SU-DHL-6 (cell line): ENCODE results near the gene EPSTI1.
"Not testable (repeated sequence)": the region's sequence is repeated elsewhere in the genome, so short reads cannot be mapped to it uniquely, and the experiment has no call there.

Source experiments
- H2AFZ ChIP-seq: fragments of 200-600 bp; sonication (generic); 2 replicates; pipeline ENCODE4 v1.6.1; 2014; ENCODE audit warnings: low read depth, mild to moderate bottlenecking, moderate library complexity, mixed read lengths, antibody characterized with exemption, low read length; ENCODE audit not compliant: severe bottlenecking
- H3F3A ChIP-seq: fragments of 200-600 bp; shearing (Covaris generic); 2 replicates; pipeline ENCODE4 v1.6.0; 2016; ENCODE audit warnings: antibody characterized with exemption, mild to moderate bottlenecking; ENCODE audit not compliant: insufficient read depth
- H3K27ac ChIP-seq: fragments of 200-600 bp; sonication (generic); 2 replicates; pipeline ENCODE4 v1.5.1; 2016; ENCODE audit warnings: low read depth, mild to moderate bottlenecking, low read length, moderate library complexity, mixed read lengths
- H3K27me3 ChIP-seq: fragments of 200-600 bp; sonication (generic), shearing (Covaris generic); 2 replicates; pipeline ENCODE4 v1.6.0; 2014; ENCODE audit warnings: mild to moderate bottlenecking, low read length
- H3K36me3 ChIP-seq: fragments of 200-600 bp; sonication (generic); 2 replicates; pipeline ENCODE4 v1.6.1; 2014; ENCODE audit warnings: mild to moderate bottlenecking, low read length, mixed read lengths
- H3K4me2 ChIP-seq: fragments of 300-600, 200-600 bp; shearing (Covaris generic), sonication (generic); 2 replicates; pipeline ENCODE4 v1.6.0; 2014; ENCODE audit warnings: low read length, low read depth, mild to moderate bottlenecking; ENCODE audit not compliant: poor library complexity, severe bottlenecking
- H3K4me3 ChIP-seq: fragments of 200-600 bp; sonication (generic); 2 replicates; pipeline ENCODE4 v1.5.1; 2014; ENCODE audit warnings: antibody characterized with exemption, low read length, mild to moderate bottlenecking, mixed read lengths; ENCODE audit not compliant: insufficient read depth, poor library complexity, severe bottlenecking
- H3K79me2 ChIP-seq: fragments of 200-600 bp; sonication (generic); 2 replicates; pipeline ENCODE4 v1.6.1; 2014; ENCODE audit warnings: mild to moderate bottlenecking, low read length, moderate library complexity; ENCODE audit not compliant: insufficient read depth
- H3K9ac ChIP-seq: fragments of 200-600 bp; sonication (generic); 2 replicates; pipeline ENCODE4 v1.7.0; 2014; ENCODE audit warnings: mild to moderate bottlenecking, low read length
- H3K9me2 ChIP-seq: fragments of 200-600 bp; sonication (generic); replicated peaks from 2 replicates; pipeline ENCODE4 v1.6.1; 2014; ENCODE audit warnings: low read length; ENCODE audit not compliant: insufficient read depth
- H3K9me3 ChIP-seq: fragments of 200-600 bp; sonication (generic); 2 replicates; pipeline ENCODE4 v1.6.1; 2014; ENCODE audit warnings: low read length, mixed read lengths; ENCODE audit not compliant: insufficient read depth
- H4K20me1 ChIP-seq: fragments of 200-600 bp; sonication (generic); 2 replicates; pipeline ENCODE4 v1.6.1; 2014; ENCODE audit warnings: low read depth, mild to moderate bottlenecking, antibody characterized with exemption, low read length, moderate library complexity, mixed read lengths
- CTCF ChIP-seq: fragments of 200-600 bp; sonication (generic); IDR thresholded peaks from one replicate; pipeline ENCODE4 v1.5.1; 2017; ENCODE audit warnings: antibody characterized with exemption, mild to moderate bottlenecking, low read length, moderate library complexity; ENCODE audit not compliant: insufficient read depth, poor library complexity, severe bottlenecking
- EZH2phosphoT487 ChIP-seq: fragments of 200-600 bp; sonication (generic), shearing (Covaris generic); conservative IDR thresholded peaks from 2 replicates; pipeline ENCODE4 v1.6.1; 2018; ENCODE audit warnings: mild to moderate bottlenecking, antibody characterized with exemption, low read length, moderate library complexity, mixed read lengths

EPSTI1 gene

GRCh38 chr13:42867232-42867631 is 124.8 kb downstream of the EPSTI1 start:
- Histone ChIP-seq H3K27me3 (no peaks in the 10 kb centered on the region), H3K9ac (no peak overlapping the region), H2AFZ (no peak overlapping the region), H3F3A (no peaks in the 10 kb centered on the region), H3K79me2 (no peaks in the 10 kb centered on the region), H4K20me1 (no peaks in the 10 kb centered on the region), H3K4me2 (no peak overlapping the region), H3K9me2 (no peaks in the 10 kb centered on the region), H3K36me3 (no peaks in the 10 kb centered on the region), H3K27ac (no peak overlapping the region), H3K4me3 (no peak overlapping the region), H3K9me3 (no peaks in the 10 kb centered on the region)
- TF ChIP-seq EZH2phosphoT487 (no peak), CTCF (no peak)

- Histone ChIP-seq H3K9ac (no peak overlapping the region), H3F3A (no peaks in the 10 kb centered on the region), H3K4me3 (no peak overlapping the region), H3K36me3 (no peaks in the 10 kb centered on the region), H3K79me2 (no peaks in the 10 kb centered on the region), H3K4me2 (no peak overlapping the region), H3K9me3 (no peaks in the 10 kb centered on the region), H3K27ac (no peak overlapping the region), H2AFZ (no peak overlapping the region), H3K27me3 (no peaks in the 10 kb centered on the region), H3K9me2 (no peaks in the 10 kb centered on the region), H4K20me1 (no peaks in the 10 kb centered on the region)
- no peak for TF ChIP-seq EZH2phosphoT487
- no peak for TF ChIP-seq CTCF
These were observed 126.3 kb downstream of the EPSTI1 start for GRCh38 chr13:42865768-42866102.

GRCh38 chr13:42864952-42865767 is 126.9 kb downstream of the EPSTI1 start:
- Histone ChIP-seq H3K9me3 (no peaks in the 10 kb centered on the region), H3K27me3 (no peaks in the 10 kb centered on the region), H3K79me2 (no peaks in the 10 kb centered on the region), H3K4me3 (no peak overlapping the region), H3K9me2 (no peaks in the 10 kb centered on the region), H3K9ac (no peak overlapping the region), H3F3A (no peaks in the 10 kb centered on the region), H3K27ac (no peak overlapping the region), H2AFZ (no peak overlapping the region), H4K20me1 (no peaks in the 10 kb centered on the region), H3K4me2 (no peak overlapping the region), H3K36me3 (no peaks in the 10 kb centered on the region)
- TF ChIP-seq CTCF, result no peak
- no peak for TF ChIP-seq EZH2phosphoT487

- not testable (repeated sequence) for H3K4me3 ChIP-seq, H3K79me2 ChIP-seq, H3K9ac ChIP-seq, H3K4me2 ChIP-seq, H3K27me3 ChIP-seq, H4K20me1 ChIP-seq, H3F3A ChIP-seq, H3K36me3 ChIP-seq, H3K9me3 ChIP-seq, H3K27ac ChIP-seq, H2AFZ ChIP-seq, H3K9me2 ChIP-seq
These were observed 129.7 kb downstream of the EPSTI1 start for GRCh38 chr13:42862370-42862769.
